ENCODE measurements around the gene SPATA31D1. TPM values are rescaled to one million over a fixed set of nuclear protein-coding genes. Genes with fewer than 3 reads are reported as not detected.

SPATA31D1 gene
- total and polyA plus RNA-seq, 2 donors (not counting 3 experiments of a cell fraction or from before 2014, with no cell fraction given), result not detected

DNA sequence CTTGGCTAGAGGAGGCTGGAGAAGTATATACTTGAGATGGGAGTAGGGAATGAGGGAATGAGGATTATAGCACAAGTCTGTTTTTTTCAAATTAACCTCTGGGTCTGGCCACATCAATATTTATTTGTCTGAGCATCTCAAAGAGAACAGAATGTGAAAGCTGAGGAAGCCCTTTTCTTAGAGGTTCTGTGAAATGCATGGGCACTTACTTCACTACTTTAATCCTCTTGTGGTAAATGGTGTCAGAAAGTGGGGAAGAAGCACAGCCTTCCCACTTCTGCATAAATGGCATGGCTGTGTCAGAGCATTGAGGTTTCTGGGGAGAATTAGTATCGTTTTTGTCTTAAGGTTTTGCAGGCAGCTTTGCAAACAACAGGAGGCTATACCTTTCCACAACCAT, 48.6 kb downstream of the SPATA31D1 start:
- Histone ChIP-seq H2AFZ (ENCODE audit: low read depth, low read length) (no peak overlapping the region), H3K4me1 (ENCODE audit: control insufficient read depth, extremely low read depth, insufficient read depth, low read length) (no peaks in the 10 kb centered on the region), H3K36me3 (ENCODE audit: control insufficient read depth in 2 of 2, extremely low read depth in 1 of 2, insufficient read depth in 2 of 2, low read length in 2 of 2) (no peaks in the 10 kb centered on the region), H3K4me2 (ENCODE audit: insufficient read depth, low read length) (no peak overlapping the region), H3K27ac (ENCODE audit: insufficient read depth, low read depth, low read length) (no peak overlapping the region), H3K4me3 (replicated peaks in 1 of 3; ENCODE audit: insufficient read depth in 1 of 3, low read depth in 1 of 3, low read length in 3 of 3) (no peak overlapping the region), H3K9me3 (replicated peaks; ENCODE audit: control insufficient read depth, insufficient read depth, low read length) (no peaks in the 10 kb centered on the region), H3K27me3 (ENCODE audit: control insufficient read depth in 2 of 2, insufficient read depth in 2 of 2, low read length in 2 of 2) (no peaks in the 10 kb centered on the region), H3K79me2 (ENCODE audit: control insufficient read depth, insufficient read depth, low read length) (no peaks in the 10 kb centered on the region), H3K9ac (replicated peaks; ENCODE audit: extremely low read depth, insufficient read depth, low read length) (no peak overlapping the region), H4K20me1 (replicated peaks; ENCODE audit: control insufficient read depth, extremely low read depth, insufficient read depth, low read length) (no peaks in the 10 kb centered on the region), H3K9me1 (replicated peaks; ENCODE audit: control insufficient read depth, extremely low read depth, insufficient read depth, low read length) (no peaks in the 10 kb centered on the region)
- ChIA-PET CTCF (no interaction called here), POLR2A (no interaction called here)
- TF ChIP-seq EZH2 (IDR thresholded peaks at IDR 0.05; ENCODE audit: borderline replicate concordance, low read depth, low read length, severe bottlenecking), result no peak
- no peak for TF ChIP-seq POLR2AphosphoS5 (IDR thresholded peaks at IDR 0.05; ENCODE audit: insufficient read depth, low read depth, low read length)
- no peak for TF ChIP-seq GATA2 (IDR thresholded peaks at IDR 0.05; ENCODE audit: insufficient read depth, insufficient read length, low read depth, low read length)
- TF ChIP-seq, protein P1, sequence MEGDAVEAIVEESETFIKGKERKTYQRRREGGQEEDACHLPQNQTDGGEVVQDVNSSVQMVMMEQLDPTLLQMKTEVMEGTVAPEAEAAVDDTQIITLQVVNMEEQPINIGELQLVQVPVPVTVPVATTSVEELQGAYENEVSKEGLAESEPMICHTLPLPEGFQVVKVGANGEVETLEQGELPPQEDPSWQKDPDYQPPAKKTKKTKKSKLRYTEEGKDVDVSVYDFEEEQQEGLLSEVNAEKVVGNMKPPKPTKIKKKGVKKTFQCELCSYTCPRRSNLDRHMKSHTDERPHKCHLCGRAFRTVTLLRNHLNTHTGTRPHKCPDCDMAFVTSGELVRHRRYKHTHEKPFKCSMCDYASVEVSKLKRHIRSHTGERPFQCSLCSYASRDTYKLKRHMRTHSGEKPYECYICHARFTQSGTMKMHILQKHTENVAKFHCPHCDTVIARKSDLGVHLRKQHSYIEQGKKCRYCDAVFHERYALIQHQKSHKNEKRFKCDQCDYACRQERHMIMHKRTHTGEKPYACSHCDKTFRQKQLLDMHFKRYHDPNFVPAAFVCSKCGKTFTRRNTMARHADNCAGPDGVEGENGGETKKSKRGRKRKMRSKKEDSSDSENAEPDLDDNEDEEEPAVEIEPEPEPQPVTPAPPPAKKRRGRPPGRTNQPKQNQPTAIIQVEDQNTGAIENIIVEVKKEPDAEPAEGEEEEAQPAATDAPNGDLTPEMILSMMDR (IDR thresholded peaks at IDR 0.05; ENCODE audit: extremely low read depth in 1 of 2, insufficient read depth in 1 of 2, low read depth in 1 of 2, low read length in 2 of 2), result no peak
- no peak for TF ChIP-seq MYC (IDR thresholded peaks at IDR 0.05; ENCODE audit: low read depth, low read length)
- BruUV-seq (replicated peaks), result no TSS peak
- FAIRE-seq, result no peak
- dilution Hi-C loops (cut with MboI; ENCODE audit: extremely low pct_ligation_motif_present, low sequenced_read_pairs), result no loop called here
- intact Hi-C loops (cut with micrococcal nuclease), result no loop called here
- DNase-seq (ENCODE audit: low read depth, low spot score), result no peak

GRCh38 chr9:82038897-82039296, 50.3 kb downstream of the SPATA31D1 start:
- ChIA-PET CTCF (no interaction called here), POLR2A (no interaction called here)
- FAIRE-seq (no peak), DNase-seq (ENCODE audit: low read depth, low spot score) (no peak)
- Histone ChIP-seq H3K79me2 (ENCODE audit: control insufficient read depth, insufficient read depth, low read length) (no peaks in the 10 kb centered on the region), H3K4me1 (ENCODE audit: control insufficient read depth, extremely low read depth, insufficient read depth, low read length) (no peaks in the 10 kb centered on the region), H3K9ac (replicated peaks; ENCODE audit: extremely low read depth, insufficient read depth, low read length) (no peak overlapping the region), H3K4me3 (replicated peaks in 1 of 3; ENCODE audit: insufficient read depth in 1 of 3, low read depth in 1 of 3, low read length in 3 of 3) (no peak overlapping the region), H3K27ac (ENCODE audit: insufficient read depth, low read depth, low read length) (no peak overlapping the region), H3K9me3 (replicated peaks; ENCODE audit: control insufficient read depth, insufficient read depth, low read length) (no peaks in the 10 kb centered on the region), H3K36me3 (ENCODE audit: control insufficient read depth in 2 of 2, extremely low read depth in 1 of 2, insufficient read depth in 2 of 2, low read length in 2 of 2) (no peaks in the 10 kb centered on the region), H3K27me3 (ENCODE audit: control insufficient read depth in 2 of 2, insufficient read depth in 2 of 2, low read length in 2 of 2) (no peaks in the 10 kb centered on the region), H2AFZ (ENCODE audit: low read depth, low read length) (no peak overlapping the region), H4K20me1 (replicated peaks; ENCODE audit: control insufficient read depth, extremely low read depth, insufficient read depth, low read length) (no peaks in the 10 kb centered on the region), H3K4me2 (ENCODE audit: insufficient read depth, low read length) (no peak overlapping the region), H3K9me1 (replicated peaks; ENCODE audit: control insufficient read depth, extremely low read depth, insufficient read depth, low read length) (no peaks in the 10 kb centered on the region)
- TF ChIP-seq GATA2 (IDR thresholded peaks at IDR 0.05; ENCODE audit: insufficient read depth, insufficient read length, low read depth, low read length), result no peak
- TF ChIP-seq, protein P1 (IDR thresholded peaks at IDR 0.05; ENCODE audit: extremely low read depth in 1 of 2, insufficient read depth in 1 of 2, low read depth in 1 of 2, low read length in 2 of 2), result no peak
- TF ChIP-seq POLR2AphosphoS5 (IDR thresholded peaks at IDR 0.05; ENCODE audit: insufficient read depth, low read depth, low read length), result no peak
- TF ChIP-seq MYC (IDR thresholded peaks at IDR 0.05; ENCODE audit: low read depth, low read length), result no peak
- no peak for TF ChIP-seq JUN (IDR thresholded peaks at IDR 0.05; ENCODE audit: borderline replicate concordance, insufficient read depth, insufficient read length, low read depth)
- no peak for TF ChIP-seq POLR2A (IDR thresholded peaks at IDR 0.05; ENCODE audit: low read depth, low read length)
- TF ChIP-seq FOS (IDR thresholded peaks at IDR 0.05; ENCODE audit: borderline replicate concordance, insufficient read depth, low read length), result no peak
- no peak for TF ChIP-seq EZH2 (IDR thresholded peaks at IDR 0.05; ENCODE audit: borderline replicate concordance, low read depth, low read length, severe bottlenecking)
- TF ChIP-seq MAX (IDR thresholded peaks at IDR 0.05; ENCODE audit: insufficient read depth, insufficient read length), result no peak
- no TSS peak for BruUV-seq (replicated peaks)
- intact Hi-C loops (cut with micrococcal nuclease), result no loop called here
- dilution Hi-C loops (cut with MboI; ENCODE audit: extremely low pct_ligation_motif_present, low sequenced_read_pairs), result no loop called here

Data from endothelial cell of umbilical vein (primary cell).